Measurements from ENCODE around the gene GRXCR2. TPM values are rescaled to one million over a fixed set of nuclear protein-coding genes. Genes with fewer than 3 reads are reported as not detected.
"Not testable (repeated sequence)": the region's sequence is repeated elsewhere in the genome, so short reads cannot be mapped to it uniquely, and the experiment has no call there.

Gene GRXCR2
- total RNA-seq, 1 donor from 2014 or later = not detected

DNA sequence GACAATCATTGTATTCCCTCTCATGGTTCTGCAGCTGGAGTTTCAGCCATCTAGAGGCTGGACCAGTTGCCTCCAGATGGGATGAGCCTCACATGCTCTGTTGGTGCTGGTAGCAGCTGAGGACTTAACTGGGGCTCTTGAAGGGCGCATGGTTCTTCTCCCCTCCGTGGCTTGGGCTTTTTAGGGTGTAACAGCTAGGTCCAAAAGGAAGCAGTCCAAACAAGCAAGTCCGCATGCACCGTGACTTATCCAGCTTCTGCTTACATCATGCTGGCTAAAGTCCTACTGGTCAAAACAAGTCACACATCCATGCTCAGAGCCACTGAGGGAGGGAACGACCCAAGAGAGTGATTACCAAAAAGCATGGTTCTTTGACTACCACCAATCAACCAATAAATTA lies 31.9 kb upstream of the GRXCR2 start:
- Mint-ChIP-seq H3K27ac (no peak overlapping the region), H3K9me3 (no peaks in the 10 kb centered on the region), H3K4me3 (no peak overlapping the region), H3K27me3 (peaks cover 7% of the 10 kb centered on the region), H3K36me3 (ENCODE audit: low read depth) (no peaks in the 10 kb centered on the region), H3K4me1 (no peaks in the 10 kb centered on the region)
- no peak for DNase-seq
- intact Hi-C loops (cut with micrococcal nuclease) = no loop called here

DNA sequence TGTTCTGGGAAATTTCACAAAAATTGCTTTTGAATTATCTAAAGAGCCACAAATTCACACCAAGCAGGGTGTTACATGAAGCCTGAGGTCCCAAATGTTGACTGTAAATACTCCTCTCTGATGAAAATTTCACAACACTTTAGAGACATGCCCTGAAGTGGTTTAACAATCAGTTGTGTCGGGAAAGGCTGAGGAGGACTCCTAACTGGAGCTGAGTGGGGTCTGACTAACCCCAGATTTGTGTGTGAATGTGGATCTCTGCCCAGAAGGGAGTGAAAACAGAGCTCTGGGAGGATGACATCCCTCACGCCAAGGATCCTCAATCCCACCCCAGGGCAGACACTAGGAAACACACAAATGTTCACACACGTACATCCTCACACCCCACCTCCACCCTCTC lies 31.1 kb upstream of the GRXCR2 start:
- Mint-ChIP-seq H3K27ac (no peak overlapping the region), H3K4me3 (no peak overlapping the region), H3K9me3 (no peaks in the 10 kb centered on the region), H3K4me1 (no peaks in the 10 kb centered on the region), H3K27me3 (peaks cover 9% of the 10 kb centered on the region), H3K36me3 (ENCODE audit: low read depth) (no peaks in the 10 kb centered on the region)
- intact Hi-C loops (cut with micrococcal nuclease) = no loop called here
- DNase-seq = no peak

DNA sequence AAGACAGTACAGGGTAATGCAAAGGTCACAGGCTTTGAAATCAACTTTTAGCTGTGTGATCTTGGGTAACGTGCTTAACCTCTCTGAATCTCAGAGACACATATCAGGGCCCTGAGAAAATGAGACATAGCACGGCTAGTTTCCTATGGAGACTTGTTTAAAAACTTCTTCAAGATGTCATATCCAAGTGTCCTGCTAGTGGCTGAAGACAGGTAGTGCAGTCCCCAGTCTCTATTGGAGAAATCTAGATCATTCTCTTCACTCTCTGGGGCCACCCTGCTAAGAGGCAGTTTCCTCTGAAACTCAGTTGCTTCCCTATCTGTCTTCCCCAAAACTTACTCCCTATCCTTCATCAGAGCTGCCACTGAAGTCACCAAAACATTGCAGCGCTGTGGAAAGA lies 30.3 kb upstream of the GRXCR2 start:
- H3K36me3 Mint-ChIP-seq (ENCODE audit: low read depth) = no peaks in the 10 kb centered on the region
- no peaks in the 10 kb centered on the region for H3K4me1 Mint-ChIP-seq
- intact Hi-C loops (cut with micrococcal nuclease) = no loop called here
- peaks cover 6% of the 10 kb centered on the region for H3K27me3 Mint-ChIP-seq
- no peaks in the 10 kb centered on the region for H3K9me3 Mint-ChIP-seq
- no peak overlapping the region for H3K27ac Mint-ChIP-seq
- DNase-seq = no peak
- no peak overlapping the region for H3K4me3 Mint-ChIP-seq

DNA sequence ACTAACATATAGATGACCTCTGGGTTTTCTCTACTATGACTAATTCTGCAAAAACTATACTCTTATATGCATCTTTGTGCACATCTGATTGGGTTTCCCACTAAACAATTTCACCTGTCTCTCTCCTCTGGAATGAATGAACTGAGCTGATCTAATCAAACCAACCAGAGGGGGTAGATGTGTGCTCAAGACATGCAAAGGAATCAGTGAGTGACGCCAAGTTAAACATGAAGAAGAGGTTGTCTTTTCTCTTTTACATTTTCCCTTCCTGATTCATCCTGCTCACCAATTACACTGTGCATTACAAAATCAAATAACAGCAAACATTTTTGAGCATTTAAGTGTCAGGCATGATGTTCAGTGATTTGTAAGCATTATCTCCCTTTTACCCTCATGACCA lies 29.6 kb upstream of the GRXCR2 start:
- H3K4me3 Mint-ChIP-seq = no peak overlapping the region
- H3K9me3 Mint-ChIP-seq = no peaks in the 10 kb centered on the region
- no peak for DNase-seq
- intact Hi-C loops (cut with micrococcal nuclease) = no loop called here
- no peaks in the 10 kb centered on the region for H3K36me3 Mint-ChIP-seq (ENCODE audit: low read depth)
- H3K27me3 Mint-ChIP-seq = peaks cover 6% of the 10 kb centered on the region
- H3K27ac Mint-ChIP-seq = no peak overlapping the region
- H3K4me1 Mint-ChIP-seq = no peaks in the 10 kb centered on the region

DNA sequence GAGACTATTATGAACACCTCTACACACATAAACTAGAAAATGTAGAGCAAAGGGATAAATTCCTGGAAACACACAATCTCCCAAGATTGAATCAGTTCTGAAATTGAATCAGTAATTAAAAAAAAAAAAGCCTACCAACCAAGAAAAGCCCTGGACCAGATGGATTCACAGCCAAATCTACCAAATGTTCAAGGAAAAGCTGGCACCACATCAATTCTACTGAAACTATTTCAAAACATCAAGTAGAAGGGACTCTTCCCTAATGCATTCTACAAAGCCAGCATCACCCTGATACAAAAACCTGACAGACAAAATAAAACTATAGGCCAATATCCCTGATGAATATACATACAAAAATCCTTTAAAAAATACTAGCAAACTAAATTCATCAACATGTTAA lies 25.4 kb upstream of the GRXCR2 start:
- no peaks in the 10 kb centered on the region for H3K4me1 Mint-ChIP-seq
- H3K27me3 Mint-ChIP-seq = peaks cover 3% of the 10 kb centered on the region
- no peak overlapping the region for H3K4me3 Mint-ChIP-seq
- no peak overlapping the region for H3K27ac Mint-ChIP-seq
- intact Hi-C loops (cut with micrococcal nuclease) = no loop called here
- no peaks in the 10 kb centered on the region for H3K36me3 Mint-ChIP-seq (ENCODE audit: low read depth)
- H3K9me3 Mint-ChIP-seq = peaks cover 7% of the 10 kb centered on the region
- DNase-seq = no peak

DNA sequence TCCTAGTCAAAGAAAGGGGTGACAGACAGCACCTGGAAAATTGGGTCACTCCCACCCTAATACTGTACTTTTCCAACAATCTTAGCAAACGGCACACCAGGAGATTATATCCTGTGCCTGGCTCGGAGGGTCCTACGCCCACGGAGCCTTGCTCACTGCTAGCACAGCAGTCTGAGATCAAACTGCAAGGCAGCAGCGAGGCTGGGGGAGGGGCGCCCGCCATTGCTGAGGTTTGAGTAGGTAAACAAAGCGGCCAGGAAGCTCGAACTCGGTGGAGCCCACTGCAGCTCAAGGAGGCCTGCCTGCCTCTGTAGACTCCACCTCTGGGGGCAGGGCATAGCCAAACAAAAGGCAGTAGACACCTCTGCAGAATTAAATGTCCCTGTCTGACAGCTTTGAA lies 18.6 kb upstream of the GRXCR2 start:
- H3K27ac Mint-ChIP-seq; H3K27me3 Mint-ChIP-seq; intact Hi-C loops (cut with micrococcal nuclease); H3K4me1 Mint-ChIP-seq; DNase-seq; H3K9me3 Mint-ChIP-seq; H3K36me3 Mint-ChIP-seq (ENCODE audit: low read depth); H3K4me3 Mint-ChIP-seq: not testable (repeated sequence)

DNA sequence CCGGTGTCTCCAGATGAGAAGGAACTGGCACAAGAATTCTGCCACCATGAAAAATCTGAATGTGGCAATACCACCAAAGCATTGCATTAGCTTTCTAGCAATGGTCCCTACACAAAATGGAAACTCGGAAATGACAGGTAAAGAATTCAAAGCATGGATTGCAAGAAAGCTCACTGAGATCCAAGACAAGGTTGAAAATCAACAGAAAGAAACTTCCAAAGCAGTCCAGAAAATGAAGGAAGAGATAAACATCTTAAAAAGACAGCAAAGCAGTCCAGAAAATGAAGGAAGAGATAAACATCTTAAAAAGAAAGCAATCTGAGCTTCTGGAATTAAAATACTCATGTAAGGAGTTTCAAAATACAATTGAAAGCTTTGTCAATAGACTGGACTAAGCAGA lies 16.8 kb upstream of the GRXCR2 start:
- no peaks in the 10 kb centered on the region for H3K4me1 Mint-ChIP-seq
- no peak for DNase-seq
- H3K27ac Mint-ChIP-seq = no peak overlapping the region
- intact Hi-C loops (cut with micrococcal nuclease) = no loop called here
- H3K9me3 Mint-ChIP-seq = no peaks in the 10 kb centered on the region
- no peaks in the 10 kb centered on the region for H3K36me3 Mint-ChIP-seq (ENCODE audit: low read depth)
- H3K27me3 Mint-ChIP-seq = no peaks in the 10 kb centered on the region
- H3K4me3 Mint-ChIP-seq = no peak overlapping the region

DNA sequence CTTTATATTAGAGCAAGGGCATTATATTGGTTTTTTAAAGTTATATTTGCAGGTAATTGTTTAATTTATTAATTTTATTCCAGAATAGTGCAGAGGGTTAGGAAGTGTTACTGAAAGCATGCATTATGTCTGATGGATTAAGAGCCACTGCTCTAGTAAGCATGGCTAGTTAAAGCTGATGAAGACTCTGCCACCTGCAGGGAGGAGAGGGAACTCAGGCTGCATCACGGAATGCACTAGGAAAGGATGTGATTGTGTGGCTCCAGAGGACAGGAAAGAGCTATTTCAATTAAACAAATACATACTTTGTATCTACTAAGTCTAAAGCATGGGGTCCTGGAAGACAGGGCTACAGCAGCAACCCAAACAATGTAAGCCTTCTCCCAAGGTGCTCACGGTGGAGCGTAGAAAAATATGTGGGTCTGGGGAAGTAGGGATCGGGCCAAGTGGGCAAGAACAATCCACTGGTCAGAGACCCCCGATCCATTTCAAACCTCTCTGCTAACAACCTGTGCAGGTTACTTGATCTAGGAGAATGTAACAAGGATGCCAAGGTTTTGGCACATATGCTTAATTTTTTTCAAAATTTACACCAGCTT lies 15.3 kb upstream of the GRXCR2 start:
- Mint-ChIP-seq H3K4me3 (no peak overlapping the region), H3K4me1 (no peaks in the 10 kb centered on the region), H3K36me3 (ENCODE audit: low read depth) (no peaks in the 10 kb centered on the region), H3K27ac (no peak overlapping the region), H3K9me3 (no peaks in the 10 kb centered on the region), H3K27me3 (no peaks in the 10 kb centered on the region)
- intact Hi-C loops (cut with micrococcal nuclease) = no loop called here
- DNase-seq = no peak

DNA sequence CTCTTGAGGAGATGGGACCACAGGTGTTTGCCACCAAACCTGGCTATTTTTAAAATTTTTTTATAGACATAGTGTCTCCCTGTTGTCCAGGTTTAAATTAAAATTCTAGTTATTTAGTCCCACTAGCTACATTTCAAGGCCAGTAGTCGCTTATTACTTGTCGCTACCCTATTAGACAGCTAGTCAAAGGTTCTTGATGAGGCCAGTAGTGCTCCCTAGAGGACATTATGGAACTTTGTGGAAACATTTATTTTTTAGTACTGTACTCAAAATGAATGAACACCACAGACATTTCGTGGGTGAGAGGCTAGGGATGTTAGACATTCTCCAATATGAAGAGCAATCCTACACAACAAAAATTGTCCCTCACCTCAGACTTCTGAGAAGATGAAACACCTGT lies 14.4 kb upstream of the GRXCR2 start:
- no peaks in the 10 kb centered on the region for H3K27me3 Mint-ChIP-seq
- H3K9me3 Mint-ChIP-seq = peaks cover 2% of the 10 kb centered on the region
- intact Hi-C loops (cut with micrococcal nuclease) = no loop called here
- no peak overlapping the region for H3K27ac Mint-ChIP-seq
- no peak overlapping the region for H3K4me3 Mint-ChIP-seq
- DNase-seq = no peak
- no peaks in the 10 kb centered on the region for H3K4me1 Mint-ChIP-seq
- no peaks in the 10 kb centered on the region for H3K36me3 Mint-ChIP-seq (ENCODE audit: low read depth)

DNA sequence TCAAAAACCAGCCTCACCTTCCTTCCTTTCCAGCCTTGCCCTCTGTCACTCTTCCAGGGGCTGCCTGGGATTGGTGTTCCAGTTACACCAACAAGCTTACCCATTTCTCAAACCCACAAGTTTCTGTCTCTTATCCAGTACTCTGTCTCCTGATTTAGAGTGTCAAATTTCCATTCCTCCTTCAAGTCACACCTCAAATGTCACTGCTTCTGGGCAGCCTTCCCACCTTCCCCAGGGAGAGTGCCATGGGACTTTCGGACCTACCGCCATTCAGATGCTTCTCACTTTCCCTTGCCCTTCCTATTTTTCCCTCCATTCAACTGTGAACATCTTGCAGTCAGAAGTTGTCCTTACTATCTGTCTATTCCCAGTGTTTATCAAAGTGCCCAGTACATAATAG lies 2.0 kb upstream of the GRXCR2 start:
- Mint-ChIP-seq H3K27ac (no peak overlapping the region), H3K4me3 (no peak overlapping the region), H3K4me1 (no peaks in the 10 kb centered on the region), H3K36me3 (ENCODE audit: low read depth) (no peaks in the 10 kb centered on the region), H3K27me3 (peaks cover 4% of the 10 kb centered on the region), H3K9me3 (no peaks in the 10 kb centered on the region)
- no peak for DNase-seq
- intact Hi-C loops (cut with micrococcal nuclease) = no loop called here

DNA sequence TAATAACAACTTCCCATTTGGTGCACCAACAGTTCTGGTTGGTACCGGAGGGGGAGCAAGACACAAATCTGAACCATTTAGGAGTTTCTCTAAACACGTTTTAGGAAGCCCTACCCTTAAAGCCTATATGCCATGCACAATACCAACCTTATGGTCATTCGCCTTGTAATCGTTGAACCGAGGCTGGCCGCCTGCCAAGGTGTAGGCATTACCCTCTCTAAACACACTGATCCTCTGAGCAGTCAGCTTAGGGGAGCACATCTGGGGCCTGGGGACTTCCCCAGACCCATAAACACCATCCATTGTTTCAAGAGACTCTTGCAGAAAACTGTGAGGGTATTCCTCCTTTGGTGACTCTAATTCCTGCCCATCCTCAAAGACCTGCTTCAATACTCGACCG lies 328 bp downstream of the GRXCR2 start:
- DNase-seq = no peak
- H3K27me3 Mint-ChIP-seq = no peaks in the 10 kb centered on the region
- no peak overlapping the region for H3K4me3 Mint-ChIP-seq
- no peak overlapping the region for H3K27ac Mint-ChIP-seq
- no peaks in the 10 kb centered on the region for H3K9me3 Mint-ChIP-seq
- intact Hi-C loops (cut with micrococcal nuclease) = no loop called here
- H3K4me1 Mint-ChIP-seq = no peaks in the 10 kb centered on the region
- no peaks in the 10 kb centered on the region for H3K36me3 Mint-ChIP-seq (ENCODE audit: low read depth)

DNA sequence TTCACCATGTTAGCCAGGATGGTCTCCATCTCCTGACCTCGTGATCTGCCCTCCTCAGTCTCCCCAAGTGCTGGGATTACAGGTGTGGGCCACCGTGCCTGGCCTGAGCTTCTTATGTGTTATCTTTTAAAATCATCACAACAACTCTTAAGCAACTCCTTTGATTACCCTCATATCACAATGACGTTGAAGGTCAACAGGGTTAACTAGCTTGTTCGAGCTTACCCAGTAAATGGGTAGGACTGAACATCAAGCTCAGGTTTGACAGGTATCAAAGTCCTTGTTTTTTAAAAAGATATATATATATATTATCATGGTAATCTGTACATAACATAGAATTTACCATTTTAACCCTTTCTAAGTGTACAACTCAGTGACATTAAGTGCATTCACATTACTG lies 3.1 kb downstream of the GRXCR2 start:
- Mint-ChIP-seq H3K27me3 (peaks cover 3% of the 10 kb centered on the region), H3K36me3 (ENCODE audit: low read depth) (no peaks in the 10 kb centered on the region), H3K27ac (no peak overlapping the region), H3K4me1 (no peaks in the 10 kb centered on the region), H3K9me3 (no peaks in the 10 kb centered on the region), H3K4me3 (no peak overlapping the region)
- no peak for DNase-seq
- intact Hi-C loops (cut with micrococcal nuclease) = no loop called here

DNA sequence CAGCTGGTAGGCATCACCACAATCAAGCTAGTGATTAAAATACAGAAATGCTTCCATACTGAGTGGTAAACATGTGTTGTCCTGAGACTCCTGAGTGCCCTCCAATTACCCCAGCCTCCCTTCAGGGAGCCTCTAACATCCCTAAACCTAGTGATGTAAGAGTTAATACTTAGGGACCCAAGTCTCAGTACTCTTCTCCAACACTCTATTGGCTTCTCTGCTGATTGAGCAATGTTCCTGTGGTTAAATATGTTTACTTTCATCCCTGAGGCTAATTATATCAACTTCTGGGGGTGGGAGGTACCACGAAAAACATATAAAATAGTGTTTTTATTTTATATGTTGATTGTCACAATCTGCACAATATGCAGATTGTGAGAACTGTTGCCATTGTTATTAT lies 5.0 kb downstream of the GRXCR2 start:
- Mint-ChIP-seq H3K27me3 (peaks cover 4% of the 10 kb centered on the region), H3K36me3 (ENCODE audit: low read depth) (no peaks in the 10 kb centered on the region), H3K4me1 (no peaks in the 10 kb centered on the region), H3K4me3 (no peak overlapping the region), H3K9me3 (no peaks in the 10 kb centered on the region), H3K27ac (no peak overlapping the region)
- DNase-seq = no peak
- intact Hi-C loops (cut with micrococcal nuclease) = no loop called here

DNA sequence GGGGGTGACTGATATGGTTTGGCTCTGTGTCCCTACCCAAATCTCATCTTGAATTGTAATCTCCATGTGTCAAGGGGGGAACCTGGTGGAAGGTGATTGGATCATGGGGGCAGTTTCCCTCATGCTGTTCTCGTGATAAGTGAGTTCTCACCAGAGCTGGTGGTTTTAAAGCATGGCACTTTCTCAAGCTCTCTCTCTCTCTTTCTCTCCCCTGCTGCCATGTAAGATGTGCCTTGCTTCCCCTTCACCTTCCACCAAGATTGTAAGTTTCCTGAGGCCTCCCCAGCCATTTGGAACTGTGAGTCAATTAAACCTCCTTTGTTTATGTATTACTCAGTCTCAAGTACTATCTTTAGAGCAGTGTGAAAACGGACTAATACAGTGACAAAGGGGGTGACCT lies 8.4 kb downstream of the GRXCR2 start:
- H3K36me3 Mint-ChIP-seq (ENCODE audit: low read depth); H3K9me3 Mint-ChIP-seq; H3K4me1 Mint-ChIP-seq; H3K4me3 Mint-ChIP-seq; H3K27ac Mint-ChIP-seq; DNase-seq; H3K27me3 Mint-ChIP-seq; intact Hi-C loops (cut with micrococcal nuclease): not testable (repeated sequence)

DNA sequence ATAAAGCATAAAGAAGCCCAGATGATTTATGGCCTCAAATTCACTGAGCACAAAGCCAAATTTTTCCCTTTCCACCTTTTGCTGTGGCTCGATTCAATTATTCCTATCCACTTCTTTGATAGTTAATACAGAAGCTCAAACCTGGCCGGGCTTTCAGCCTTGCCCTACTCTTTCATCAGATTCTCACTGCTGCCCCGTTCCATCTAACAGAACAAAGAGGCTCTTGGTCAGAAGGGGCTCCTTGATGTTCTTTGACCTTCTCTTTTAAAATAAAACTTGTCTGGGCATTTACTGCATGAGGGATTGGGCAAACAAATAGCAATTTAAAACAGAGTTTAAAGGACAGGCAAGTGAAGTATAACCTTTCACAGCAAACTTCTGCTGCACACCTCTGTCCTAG lies 9.8 kb downstream of the GRXCR2 start:
- intact Hi-C loops (cut with micrococcal nuclease) = no loop called here
- no peaks in the 10 kb centered on the region for H3K9me3 Mint-ChIP-seq

More for the DNA sequence above, 9.8 kb downstream of the GRXCR2 start:
- Mint-ChIP-seq H3K4me3 (no peak overlapping the region), H3K27me3 (peaks cover 4% of the 10 kb centered on the region), H3K4me1 (no peaks in the 10 kb centered on the region), H3K36me3 (ENCODE audit: low read depth) (no peaks in the 10 kb centered on the region), H3K27ac (no peak overlapping the region)
- no peak for DNase-seq

Data from activated CD4-positive, alpha-beta T cell treated with anti-CD3 and anti-CD28 coated beads, Interleukin-2, amount 10 ng/mL, durations not matched to agents 24 days and 14 days (primary cell).